Astrocyte (in vitro differentiated cells and primary cell): ENCODE results near the gene SMIM7.

ENCODE experiments used
- EZH2 ChIP-seq: IDR thresholded peaks from 2 replicates; pipeline ENCODE4 v1.6.1; 2012; ENCODE audit warnings: mild to moderate bottlenecking, low read length, inconsistent platforms; ENCODE audit not compliant: insufficient read depth
- TF ChIP-seq, protein P1 (sequence below): IDR thresholded peaks from 2 replicates; pipeline ENCODE4 v1.5.1; 2011; ENCODE audit warnings: low read depth, mild to moderate bottlenecking, inconsistent platforms, low read length, moderate library complexity; ENCODE audit not compliant: insufficient read depth

DNA sequence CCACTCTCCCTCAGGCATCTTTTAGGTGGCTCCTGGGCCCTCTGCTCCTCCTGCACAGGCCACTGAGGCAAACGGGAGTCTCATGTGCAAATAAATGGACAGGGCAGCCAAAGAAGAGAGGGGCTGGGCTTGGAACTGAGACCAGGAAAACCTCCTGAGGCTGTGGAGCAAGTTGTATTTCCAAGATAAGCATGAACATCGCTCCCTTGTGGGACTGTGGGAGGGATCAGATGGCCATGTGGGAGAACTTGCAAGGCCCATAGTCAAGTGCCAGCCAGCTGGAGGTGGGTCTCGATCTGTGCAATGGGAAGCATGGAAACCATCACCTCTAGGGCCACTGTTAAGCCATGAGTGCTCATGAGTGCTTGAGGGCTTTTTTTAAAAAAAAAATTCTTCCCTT, 56.9 kb downstream of the SMIM7 start:
- TF ChIP-seq, protein P1, sequence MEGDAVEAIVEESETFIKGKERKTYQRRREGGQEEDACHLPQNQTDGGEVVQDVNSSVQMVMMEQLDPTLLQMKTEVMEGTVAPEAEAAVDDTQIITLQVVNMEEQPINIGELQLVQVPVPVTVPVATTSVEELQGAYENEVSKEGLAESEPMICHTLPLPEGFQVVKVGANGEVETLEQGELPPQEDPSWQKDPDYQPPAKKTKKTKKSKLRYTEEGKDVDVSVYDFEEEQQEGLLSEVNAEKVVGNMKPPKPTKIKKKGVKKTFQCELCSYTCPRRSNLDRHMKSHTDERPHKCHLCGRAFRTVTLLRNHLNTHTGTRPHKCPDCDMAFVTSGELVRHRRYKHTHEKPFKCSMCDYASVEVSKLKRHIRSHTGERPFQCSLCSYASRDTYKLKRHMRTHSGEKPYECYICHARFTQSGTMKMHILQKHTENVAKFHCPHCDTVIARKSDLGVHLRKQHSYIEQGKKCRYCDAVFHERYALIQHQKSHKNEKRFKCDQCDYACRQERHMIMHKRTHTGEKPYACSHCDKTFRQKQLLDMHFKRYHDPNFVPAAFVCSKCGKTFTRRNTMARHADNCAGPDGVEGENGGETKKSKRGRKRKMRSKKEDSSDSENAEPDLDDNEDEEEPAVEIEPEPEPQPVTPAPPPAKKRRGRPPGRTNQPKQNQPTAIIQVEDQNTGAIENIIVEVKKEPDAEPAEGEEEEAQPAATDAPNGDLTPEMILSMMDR = no peak
- no peak for TF ChIP-seq EZH2
